ENCODE measurements around the gene TSPO. TPM values are rescaled to one million over a fixed set of nuclear protein-coding genes. Genes with fewer than 3 reads are reported as not detected.

Gene TSPO
- total and polyA plus RNA-seq, 9 of the 15 experiments (the other 6 are each of a cell fraction or from before 2014, with no cell fraction given): 4.9 to 126 (median 25.3) TPM

Other genes starting within 250 kb of the TSPO start
- 20.3 and 23.9 TPM in 2 replicates for gene PACSIN2, start 136.4 kb upstream of the TSPO start, total RNA-seq (2014; rRNA removed)
- 18.4 and 19.2 TPM in 2 replicates for gene PACSIN2, start 136.4 kb upstream of the TSPO start, total RNA-seq (2014; rRNA removed; fragmentation: Illumina TruSeq; extraction: Trizol)
- 21.0 TPM in 2 replicates for gene PACSIN2, start 136.4 kb upstream of the TSPO start, total RNA-seq (2015; rRNA removed; fragmentation: Illumina TruSeq; extraction: Trizol)
- gene PACSIN2, start 136.4 kb upstream of the TSPO start, total RNA-seq (2021): 39.1 and 45.1 TPM in 2 replicates
- gene PACSIN2, start 136.4 kb upstream of the TSPO start, polyA plus RNA-seq (2011; rRNA removed): 44.4 and 45.1 TPM in 2 replicates
- gene PACSIN2, start 136.4 kb upstream of the TSPO start, polyA plus RNA-seq (2014; fragmentation: Illumina TruSeq; extraction: Trizol): 33.5 and 37.5 TPM in 2 replicates
- gene PACSIN2, start 136.4 kb upstream of the TSPO start, polyA plus RNA-seq (2014; fragmentation: Nextera tagmentation; extraction: Ambion mirVana): under 1 TPM; 0.45 to 0.83 TPM
- gene PACSIN2, start 136.4 kb upstream of the TSPO start, polyA plus RNA-seq (2014; rRNA removed): 31.8 and 36.3 TPM in 2 replicates
- gene TTLL1, start 62.2 kb upstream of the TSPO start, total RNA-seq (2014; rRNA removed): 0.14 and 0.29 TPM in 2 replicates
- gene TTLL1, start 62.2 kb upstream of the TSPO start, total RNA-seq (2014; rRNA removed; fragmentation: Illumina TruSeq; extraction: Trizol): 0.22 and 0.25 TPM in 2 replicates
- gene TTLL1, start 62.2 kb upstream of the TSPO start, total RNA-seq (2015; rRNA removed; fragmentation: Illumina TruSeq; extraction: Trizol): 0.19 and 0.43 TPM in 2 replicates
- 0.16 and 0.29 TPM in 2 replicates for gene TTLL1, start 62.2 kb upstream of the TSPO start, total RNA-seq (2021)
- 0.85 and 1.7 TPM in 2 replicates for gene TTLL1, start 62.2 kb upstream of the TSPO start, polyA plus RNA-seq (2011; rRNA removed)
- gene TTLL1, start 62.2 kb upstream of the TSPO start, polyA plus RNA-seq (2014; fragmentation: Illumina TruSeq; extraction: Trizol): 0.26 and 0.36 TPM in 2 replicates
- gene TTLL1, start 62.2 kb upstream of the TSPO start, polyA plus RNA-seq (2014; fragmentation: Nextera tagmentation; extraction: Ambion mirVana): under 1 TPM; 0.06 to 0.08 TPM
- gene TTLL1, start 62.2 kb upstream of the TSPO start, polyA plus RNA-seq (2014; rRNA removed): 0.17 and 0.76 TPM in 2 replicates
- 0.18 and 0.69 TPM in 2 replicates for gene BIK, start 40.8 kb upstream of the TSPO start, total RNA-seq (2014; rRNA removed)
- 0.15 and 0.19 TPM in 2 replicates for gene BIK, start 40.8 kb upstream of the TSPO start, total RNA-seq (2014; rRNA removed; fragmentation: Illumina TruSeq; extraction: Trizol)
- not detected in 2 replicates for gene BIK, start 40.8 kb upstream of the TSPO start, total RNA-seq (2015; rRNA removed; fragmentation: Illumina TruSeq; extraction: Trizol)
- 0.20 and 0.22 TPM in 2 replicates for gene BIK, start 40.8 kb upstream of the TSPO start, total RNA-seq (2021)
- 0.08 and 0.34 TPM in 2 replicates for gene BIK, start 40.8 kb upstream of the TSPO start, polyA plus RNA-seq (2011; rRNA removed)
- gene BIK, start 40.8 kb upstream of the TSPO start, polyA plus RNA-seq (2014; fragmentation: Illumina TruSeq; extraction: Trizol): not detected in 2 replicates
- not detected for gene BIK, start 40.8 kb upstream of the TSPO start, polyA plus RNA-seq (2014; fragmentation: Nextera tagmentation; extraction: Ambion mirVana)
- gene BIK, start 40.8 kb upstream of the TSPO start, polyA plus RNA-seq (2014; rRNA removed): 0.23 and 0.28 TPM in 2 replicates
- gene MCAT, start 8.2 kb upstream of the TSPO start, total RNA-seq (2014; rRNA removed): 23.7 and 28.4 TPM in 2 replicates
- 8.1 and 9.6 TPM in 2 replicates for gene MCAT, start 8.2 kb upstream of the TSPO start, total RNA-seq (2014; rRNA removed; fragmentation: Illumina TruSeq; extraction: Trizol)
- gene MCAT, start 8.2 kb upstream of the TSPO start, total RNA-seq (2015; rRNA removed; fragmentation: Illumina TruSeq; extraction: Trizol): 11.7 and 12.4 TPM in 2 replicates
- 26.3 and 27.8 TPM in 2 replicates for gene MCAT, start 8.2 kb upstream of the TSPO start, total RNA-seq (2021)
- 13.9 and 14.0 TPM in 2 replicates for gene MCAT, start 8.2 kb upstream of the TSPO start, polyA plus RNA-seq (2011; rRNA removed)
- 15.0 TPM in 2 replicates for gene MCAT, start 8.2 kb upstream of the TSPO start, polyA plus RNA-seq (2014; fragmentation: Illumina TruSeq; extraction: Trizol)
- gene MCAT, start 8.2 kb upstream of the TSPO start, polyA plus RNA-seq (2014; fragmentation: Nextera tagmentation; extraction: Ambion mirVana): 1 to 10 TPM; 3.3 to 4.6 TPM
- gene MCAT, start 8.2 kb upstream of the TSPO start, polyA plus RNA-seq (2014; rRNA removed): 25.3 and 27.7 TPM in 2 replicates
- 110 and 158 TPM in 2 replicates for gene TTLL12, start 35.6 kb downstream of the TSPO start, total RNA-seq (2014; rRNA removed)
- gene TTLL12, start 35.6 kb downstream of the TSPO start, total RNA-seq (2014; rRNA removed; fragmentation: Illumina TruSeq; extraction: Trizol): 15.6 and 19.4 TPM in 2 replicates
- gene TTLL12, start 35.6 kb downstream of the TSPO start, total RNA-seq (2015; rRNA removed; fragmentation: Illumina TruSeq; extraction: Trizol): 43.0 and 46.7 TPM in 2 replicates
- gene TTLL12, start 35.6 kb downstream of the TSPO start, total RNA-seq (2021): 125 and 128 TPM in 2 replicates
- gene TTLL12, start 35.6 kb downstream of the TSPO start, polyA plus RNA-seq (2011; rRNA removed): 34.1 and 51.4 TPM in 2 replicates
- gene TTLL12, start 35.6 kb downstream of the TSPO start, polyA plus RNA-seq (2014; fragmentation: Illumina TruSeq; extraction: Trizol): 70.4 and 136 TPM in 2 replicates
- 1 to 10 TPM; 1.3 to 1.6 TPM for gene TTLL12, start 35.6 kb downstream of the TSPO start, polyA plus RNA-seq (2014; fragmentation: Nextera tagmentation; extraction: Ambion mirVana)
- gene TTLL12, start 35.6 kb downstream of the TSPO start, polyA plus RNA-seq (2014; rRNA removed): 75.2 and 82.3 TPM in 2 replicates
- under 0.01 TPM in 1 of 2 replicates, not detected in the other for gene SCUBE1, start 191.8 kb downstream of the TSPO start, total RNA-seq (2014; rRNA removed)
- not detected in 2 replicates for gene SCUBE1, start 191.8 kb downstream of the TSPO start, total RNA-seq (2014; rRNA removed; fragmentation: Illumina TruSeq; extraction: Trizol)
- 0.04 TPM in 1 of 2 replicates, not detected in the other for gene SCUBE1, start 191.8 kb downstream of the TSPO start, total RNA-seq (2015; rRNA removed; fragmentation: Illumina TruSeq; extraction: Trizol)
- 0.02 and 0.29 TPM in 2 replicates for gene SCUBE1, start 191.8 kb downstream of the TSPO start, total RNA-seq (2021)
- 0.01 and 0.47 TPM in 2 replicates for gene SCUBE1, start 191.8 kb downstream of the TSPO start, polyA plus RNA-seq (2011; rRNA removed)
- gene SCUBE1, start 191.8 kb downstream of the TSPO start, polyA plus RNA-seq (2014; fragmentation: Illumina TruSeq; extraction: Trizol): 0.03 TPM in 1 of 2 replicates, not detected in the other
- gene SCUBE1, start 191.8 kb downstream of the TSPO start, polyA plus RNA-seq (2014; fragmentation: Nextera tagmentation; extraction: Ambion mirVana): not detected
- not detected in 2 replicates for gene SCUBE1, start 191.8 kb downstream of the TSPO start, polyA plus RNA-seq (2014; rRNA removed)